Spleen (tissue), 7 donors: Measurements from ENCODE around the gene SPDYA.

ENCODE experiments used
- POLR2A ChIP-seq, 3 donors: fragments of 450-650 bp; IDR thresholded peaks; one replicate each; pipeline ENCODE4 v1.5.1; 2017; ENCODE audit warnings: antibody characterized with exemption in 3 of 3, mild to moderate bottlenecking in 1 of 3
- POLR2AphosphoS5 ChIP-seq, 3 donors: sonication (generic); formaldehyde crosslinking; IDR thresholded peaks; one replicate each; pipeline ENCODE4 v1.5.1; 2017; ENCODE audit warnings: antibody characterized with exemption in 3 of 3
- TF ChIP-seq, protein P1 (sequence below), 11 experiments: fragments of 200-600 bp in 7 of 11; fragments of 450-650 bp in 4 of 11; sonication (generic) in 4 of 11; IDR thresholded peaks in 8 of 11; conservative IDR thresholded peaks in 3 of 11; 1 replicate in 7 of 11; 2 replicates in 4 of 11; pipeline versions ENCODE4 v1.4.0 to v1.8.0; 2016 to 2021; ENCODE audit warnings: antibody characterized with exemption in 11 of 11, inconsistent platforms in 4 of 11, mild to moderate bottlenecking in 1 of 11
- donor health status: DM: no; HTN: no; CAD: no; lungs with moderate emphysema.
- donor health status: DM: no; HTN: no; CAD: no.
- donor health status: DM: no; HTN: no; CAD: no.

DNA sequence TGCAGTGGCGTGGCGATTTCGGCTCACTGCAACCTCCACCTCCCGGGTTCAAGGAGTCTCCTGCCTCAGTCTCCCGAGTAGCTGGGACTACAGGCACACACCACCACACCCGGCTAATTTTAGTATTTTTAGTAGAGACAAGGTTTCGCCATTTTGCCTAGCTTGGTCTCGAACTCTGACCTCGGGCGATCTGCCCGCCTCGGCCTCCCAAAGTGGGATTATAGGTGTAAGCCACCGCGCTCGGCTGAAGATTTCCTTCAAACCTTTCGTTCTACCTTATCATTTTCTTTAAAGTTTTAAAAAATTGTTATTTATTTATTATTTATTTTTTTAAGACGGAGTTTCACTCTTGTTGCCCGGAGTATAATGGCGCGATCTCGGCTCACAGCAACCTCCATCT lies 82.9 kb downstream of the SPDYA start:
- TF ChIP-seq, protein P1, sequence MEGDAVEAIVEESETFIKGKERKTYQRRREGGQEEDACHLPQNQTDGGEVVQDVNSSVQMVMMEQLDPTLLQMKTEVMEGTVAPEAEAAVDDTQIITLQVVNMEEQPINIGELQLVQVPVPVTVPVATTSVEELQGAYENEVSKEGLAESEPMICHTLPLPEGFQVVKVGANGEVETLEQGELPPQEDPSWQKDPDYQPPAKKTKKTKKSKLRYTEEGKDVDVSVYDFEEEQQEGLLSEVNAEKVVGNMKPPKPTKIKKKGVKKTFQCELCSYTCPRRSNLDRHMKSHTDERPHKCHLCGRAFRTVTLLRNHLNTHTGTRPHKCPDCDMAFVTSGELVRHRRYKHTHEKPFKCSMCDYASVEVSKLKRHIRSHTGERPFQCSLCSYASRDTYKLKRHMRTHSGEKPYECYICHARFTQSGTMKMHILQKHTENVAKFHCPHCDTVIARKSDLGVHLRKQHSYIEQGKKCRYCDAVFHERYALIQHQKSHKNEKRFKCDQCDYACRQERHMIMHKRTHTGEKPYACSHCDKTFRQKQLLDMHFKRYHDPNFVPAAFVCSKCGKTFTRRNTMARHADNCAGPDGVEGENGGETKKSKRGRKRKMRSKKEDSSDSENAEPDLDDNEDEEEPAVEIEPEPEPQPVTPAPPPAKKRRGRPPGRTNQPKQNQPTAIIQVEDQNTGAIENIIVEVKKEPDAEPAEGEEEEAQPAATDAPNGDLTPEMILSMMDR (IDR thresholded peaks at IDR 0.05 in 8 of 11, conservative IDR thresholded peaks at IDR 0.05 in 3 of 11), result no peak
- TF ChIP-seq POLR2A (IDR thresholded peaks at IDR 0.05), result no peak
- no peak for TF ChIP-seq POLR2AphosphoS5 (IDR thresholded peaks at IDR 0.05)
